ENCODE data around the gene CABYR. TPM values are rescaled to one million over a fixed set of nuclear protein-coding genes. Genes with fewer than 3 reads are reported as not detected.

CABYR gene
- total RNA-seq, 4 donors from 2014 or later = 1.1 to 1.5 TPM; not detected in 2

DNA sequence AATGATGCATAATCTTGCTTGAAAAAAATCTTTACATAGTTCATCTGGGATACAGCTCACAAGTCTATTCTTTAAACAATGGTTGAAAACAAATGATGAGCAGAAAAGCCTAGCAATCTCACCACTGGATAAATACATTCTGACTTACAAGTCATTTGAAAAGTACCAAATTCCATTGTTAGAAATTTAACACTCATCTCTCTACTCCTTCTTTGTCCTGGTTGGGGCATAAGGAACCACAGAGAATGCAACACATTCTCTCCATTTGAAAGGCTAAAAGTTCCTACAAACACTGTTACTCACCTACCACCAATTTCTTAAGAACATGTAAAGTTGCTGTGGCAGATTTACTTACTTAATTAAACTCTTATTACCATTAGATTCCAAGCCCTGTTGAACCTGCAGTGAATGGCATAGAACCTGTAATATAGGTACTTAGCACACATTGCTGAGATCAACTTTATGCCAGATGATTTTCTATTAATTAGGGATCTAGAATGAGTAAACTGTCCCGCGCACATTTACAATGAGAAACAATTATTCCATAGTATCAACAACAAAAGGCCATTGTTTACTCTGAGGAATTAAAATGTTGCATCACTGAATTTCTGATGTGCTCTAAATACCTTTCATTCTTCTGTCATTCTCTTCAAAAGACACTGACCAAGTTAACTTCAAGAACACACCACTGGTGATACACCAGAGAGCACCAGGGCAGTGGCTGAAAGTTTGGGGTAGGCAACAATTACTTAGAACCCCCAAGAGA lies 69.6 kb downstream of the CABYR start:
- no peak overlapping the region for H3K27ac ChIP-seq
- in situ Hi-C loops (cut with MboI; ENCODE audit: low pct_ligation_motif_present in 1 of 4, low pct_unique_long_range_greater_than_20kb in 1 of 4, low sequenced_read_pairs in 3 of 4) = no loop called here
- no peaks in the 10 kb centered on the region for H3K27me3 ChIP-seq
- peaks cover 0 to 12% (median 4%) of the 10 kb centered on the region in 4 donors for H3K4me1 ChIP-seq
- no peaks in the 10 kb centered on the region for H3K36me3 ChIP-seq
- TF ChIP-seq EP300 (IDR thresholded peaks at IDR 0.05; ENCODE audit: low read depth) (no peak), POLR2A (IDR thresholded peaks at IDR 0.05) (no peak), POLR2AphosphoS5 (IDR thresholded peaks at IDR 0.05) (no peak)
- TF ChIP-seq, protein P1, sequence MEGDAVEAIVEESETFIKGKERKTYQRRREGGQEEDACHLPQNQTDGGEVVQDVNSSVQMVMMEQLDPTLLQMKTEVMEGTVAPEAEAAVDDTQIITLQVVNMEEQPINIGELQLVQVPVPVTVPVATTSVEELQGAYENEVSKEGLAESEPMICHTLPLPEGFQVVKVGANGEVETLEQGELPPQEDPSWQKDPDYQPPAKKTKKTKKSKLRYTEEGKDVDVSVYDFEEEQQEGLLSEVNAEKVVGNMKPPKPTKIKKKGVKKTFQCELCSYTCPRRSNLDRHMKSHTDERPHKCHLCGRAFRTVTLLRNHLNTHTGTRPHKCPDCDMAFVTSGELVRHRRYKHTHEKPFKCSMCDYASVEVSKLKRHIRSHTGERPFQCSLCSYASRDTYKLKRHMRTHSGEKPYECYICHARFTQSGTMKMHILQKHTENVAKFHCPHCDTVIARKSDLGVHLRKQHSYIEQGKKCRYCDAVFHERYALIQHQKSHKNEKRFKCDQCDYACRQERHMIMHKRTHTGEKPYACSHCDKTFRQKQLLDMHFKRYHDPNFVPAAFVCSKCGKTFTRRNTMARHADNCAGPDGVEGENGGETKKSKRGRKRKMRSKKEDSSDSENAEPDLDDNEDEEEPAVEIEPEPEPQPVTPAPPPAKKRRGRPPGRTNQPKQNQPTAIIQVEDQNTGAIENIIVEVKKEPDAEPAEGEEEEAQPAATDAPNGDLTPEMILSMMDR (IDR thresholded peaks at IDR 0.05) = no peak
- H3K4me3 ChIP-seq = no peak overlapping the region
- 33 to 43% methylated on average over 2 of the region's 2 CpGs for WGBS, 2 donors (ENCODE audit: low coverage in 1 of 2)
- no peak for DNase-seq
- no peaks in the 10 kb centered on the region for H3K9me3 ChIP-seq
- intact Hi-C loops (cut with DNase I; ENCODE audit: low total_unique reads) = no loop called here

DNA sequence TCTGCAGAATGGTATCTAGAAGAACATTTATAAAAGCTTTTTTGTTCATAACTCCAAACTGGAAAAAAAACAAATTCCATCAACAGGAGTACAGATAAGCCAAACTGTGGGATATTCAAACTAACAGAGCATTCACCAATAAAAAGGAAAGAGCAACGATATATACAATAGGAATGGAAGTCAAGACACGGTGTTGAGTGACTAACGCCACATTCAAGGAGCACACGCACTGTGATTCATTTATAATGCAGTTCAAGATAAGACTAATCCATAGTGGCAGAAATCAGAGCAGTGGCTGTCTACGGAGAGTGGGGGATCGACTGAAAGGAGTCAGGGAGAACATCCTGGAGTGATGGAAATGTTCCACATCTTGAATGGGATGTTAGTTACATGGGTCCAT lies 70.7 kb downstream of the CABYR start:
- Histone ChIP-seq H3K36me3 (no peaks in the 10 kb centered on the region), H3K27ac (no peak overlapping the region), H3K4me3 (no peak overlapping the region), H3K4me1 (peaks cover 0 to 23% (median 13%) of the 10 kb centered on the region in 4 donors), H3K27me3 (no peaks in the 10 kb centered on the region), H3K9me3 (no peaks in the 10 kb centered on the region)
- in situ Hi-C loops (cut with MboI; ENCODE audit: low pct_ligation_motif_present in 1 of 4, low pct_unique_long_range_greater_than_20kb in 1 of 4, low sequenced_read_pairs in 3 of 4) = no loop called here
- no peak for TF ChIP-seq POLR2A (IDR thresholded peaks at IDR 0.05)
- TF ChIP-seq, protein P1 (IDR thresholded peaks at IDR 0.05) = no peak
- no peak for TF ChIP-seq POLR2AphosphoS5 (IDR thresholded peaks at IDR 0.05)
- TF ChIP-seq EP300 (IDR thresholded peaks at IDR 0.05; ENCODE audit: low read depth) = no peak
- no peak for DNase-seq
- 74 to 77% methylated on average over 6 of the region's 6 CpGs for WGBS, 2 donors (ENCODE audit: low coverage in 1 of 2)
- intact Hi-C loops (cut with DNase I; ENCODE audit: low total_unique reads) = no loop called here

Small RNA genes lying within 50 kb of the gene (small RNA-seq; reads per million reads assigned to genes)
- gene RF00017 (0 reads per million in 4 donors), gene RNA5SP452 (0 to 2.0 (median 0.59) reads per million in 4 donors), gene RNU5A-6P (0 reads per million in 4 donors)

Other genes with a start within 250 kb of the CABYR start
- 10 to 100 TPM in 1 of 4 donors, 1 to 10 TPM in 3; 4.8 to 18.4 (median 7.4) TPM for gene TTC39C, start 124.3 kb upstream of the CABYR start, total RNA-seq

All from transverse colon (tissue), 4 donors.